ENCODE measurements around the gene TWNK. TPM values are rescaled to one million over a fixed set of nuclear protein-coding genes. Genes with fewer than 3 reads are reported as not detected.

The TWNK gene
- total and polyA plus RNA-seq, 10 of the 15 experiments (the other 5 are each of a cell fraction or from before 2014, with no cell fraction given): 13.6 to 32.8 (median 18.0) TPM

DNA sequence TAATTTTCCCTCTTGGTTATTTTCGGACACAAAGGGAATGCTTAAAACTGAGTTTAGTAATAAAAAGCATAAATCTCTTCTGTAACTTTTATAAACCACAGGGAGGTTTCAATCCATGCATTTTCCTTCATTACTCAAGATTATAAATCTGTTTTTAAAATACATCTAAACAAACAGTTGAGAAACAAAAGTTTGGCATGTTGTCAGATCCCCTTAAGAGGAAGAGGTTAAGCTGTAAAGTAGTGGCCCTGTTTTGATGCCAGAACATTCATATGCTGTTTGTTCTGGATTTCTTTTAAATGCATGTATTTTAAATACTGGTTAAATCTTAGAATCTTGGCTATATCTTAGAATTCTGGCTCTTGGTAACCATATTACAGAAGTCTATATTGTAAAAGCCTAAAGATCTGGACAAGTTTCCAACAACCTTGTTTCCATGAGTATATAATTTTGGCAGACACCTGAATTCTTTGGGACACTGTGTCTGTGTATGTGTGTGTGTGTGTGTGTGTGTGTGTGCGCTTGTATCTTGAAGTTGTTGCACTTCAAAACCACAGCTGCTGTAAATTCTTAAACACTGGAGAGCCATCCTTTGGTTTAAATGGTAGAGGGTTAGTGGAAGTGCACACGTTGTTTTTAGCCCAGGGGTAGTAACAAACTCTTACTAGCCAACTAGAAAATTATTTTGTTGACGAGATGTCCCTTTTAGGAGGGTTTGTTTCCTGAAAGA lies 24.8 kb upstream of the TWNK start:
- no peak for ATAC-seq
- Histone ChIP-seq H3K79me2 (ENCODE audit: control insufficient read depth, insufficient read depth, low read length) (no peaks in the 10 kb centered on the region), H3K36me3 (ENCODE audit: control insufficient read depth in 2 of 2, insufficient read depth in 2 of 2, low read length in 1 of 2) (peaks cover 2 to 11% of the 10 kb centered on the region in 2 experiments; a peak in 3 of 4 replicates), H2AFZ (ENCODE audit: control insufficient read depth, low read depth, low read length) (no peak overlapping the region), H3K9me3 (replicated peaks; ENCODE audit: control insufficient read depth, insufficient read depth, low read length) (no peaks in the 10 kb centered on the region), H3K9ac (ENCODE audit: control insufficient read depth, insufficient read depth, low read length) (no peak overlapping the region), H3K27me3 (replicated peaks in 1 of 2; ENCODE audit: control insufficient read depth in 2 of 2, insufficient read depth in 2 of 2, low read length in 1 of 2) (no peaks in the 10 kb centered on the region), H3K4me1 (ENCODE audit: control insufficient read depth, insufficient read depth, low read length) (no peaks in the 10 kb centered on the region), H3K4me2 (ENCODE audit: control insufficient read depth, insufficient read depth) (no peak overlapping the region), H3K27ac (ENCODE audit: control insufficient read depth, insufficient read depth) (no peak overlapping the region), H4K20me1 (ENCODE audit: control insufficient read depth, insufficient read depth) (no peaks in the 10 kb centered on the region), H3K4me3 (no peak overlapping the region)
- SMC1A ChIA-PET (ENCODE audit: uncharacterized antibody, unreplicated experiment): interaction anchor here (1.5 kb wide), 1 partner anchor 34 kb away, joined by 3 read pairs; no protein-coding TSS in a partner anchor
- DNase-seq (ENCODE audit: low read depth, low spot score): no peak
- BruUV-seq (replicated peaks): no TSS peak
- CTCF ChIA-PET: no interaction called here
- WGBS (ENCODE audit: insufficient coverage, insufficient replicate concordance, low lambda C conversion rate, missing lambda C conversion rate): 99% methylated on average over 4 of the region's 4 CpGs
- RAD21 ChIA-PET (ENCODE audit: unreplicated experiment): no interaction called here
- in situ Hi-C loops (cut with MboI) (no loop called here), intact Hi-C loops (cut with micrococcal nuclease; ENCODE audit: unreplicated experiment) (no loop called here)
- POLR2A ChIA-PET: no interaction called here
- FAIRE-seq: no peak
- TF ChIP-seq NR2F1 (conservative IDR thresholded peaks at IDR 0.05) (no peak), CBX5 (IDR thresholded peaks at IDR 0.05; ENCODE audit: low read depth) (no peak), NRF1 (conservative IDR thresholded peaks at IDR 0.05; ENCODE audit: low read depth, low read length) (no peak), KAT2A (conservative IDR thresholded peaks at IDR 0.05; ENCODE audit: control insufficient read depth, low read depth, low read length) (no peak), RAD21 (IDR thresholded peaks at IDR 0.05; ENCODE audit: insufficient read depth, low read depth, low read length) (no peak), NR2C2 (IDR thresholded peaks at IDR 0.05; ENCODE audit: borderline replicate concordance, control insufficient read depth, insufficient read length, low read depth) (no peak)
- TF ChIP-seq, protein P1, sequence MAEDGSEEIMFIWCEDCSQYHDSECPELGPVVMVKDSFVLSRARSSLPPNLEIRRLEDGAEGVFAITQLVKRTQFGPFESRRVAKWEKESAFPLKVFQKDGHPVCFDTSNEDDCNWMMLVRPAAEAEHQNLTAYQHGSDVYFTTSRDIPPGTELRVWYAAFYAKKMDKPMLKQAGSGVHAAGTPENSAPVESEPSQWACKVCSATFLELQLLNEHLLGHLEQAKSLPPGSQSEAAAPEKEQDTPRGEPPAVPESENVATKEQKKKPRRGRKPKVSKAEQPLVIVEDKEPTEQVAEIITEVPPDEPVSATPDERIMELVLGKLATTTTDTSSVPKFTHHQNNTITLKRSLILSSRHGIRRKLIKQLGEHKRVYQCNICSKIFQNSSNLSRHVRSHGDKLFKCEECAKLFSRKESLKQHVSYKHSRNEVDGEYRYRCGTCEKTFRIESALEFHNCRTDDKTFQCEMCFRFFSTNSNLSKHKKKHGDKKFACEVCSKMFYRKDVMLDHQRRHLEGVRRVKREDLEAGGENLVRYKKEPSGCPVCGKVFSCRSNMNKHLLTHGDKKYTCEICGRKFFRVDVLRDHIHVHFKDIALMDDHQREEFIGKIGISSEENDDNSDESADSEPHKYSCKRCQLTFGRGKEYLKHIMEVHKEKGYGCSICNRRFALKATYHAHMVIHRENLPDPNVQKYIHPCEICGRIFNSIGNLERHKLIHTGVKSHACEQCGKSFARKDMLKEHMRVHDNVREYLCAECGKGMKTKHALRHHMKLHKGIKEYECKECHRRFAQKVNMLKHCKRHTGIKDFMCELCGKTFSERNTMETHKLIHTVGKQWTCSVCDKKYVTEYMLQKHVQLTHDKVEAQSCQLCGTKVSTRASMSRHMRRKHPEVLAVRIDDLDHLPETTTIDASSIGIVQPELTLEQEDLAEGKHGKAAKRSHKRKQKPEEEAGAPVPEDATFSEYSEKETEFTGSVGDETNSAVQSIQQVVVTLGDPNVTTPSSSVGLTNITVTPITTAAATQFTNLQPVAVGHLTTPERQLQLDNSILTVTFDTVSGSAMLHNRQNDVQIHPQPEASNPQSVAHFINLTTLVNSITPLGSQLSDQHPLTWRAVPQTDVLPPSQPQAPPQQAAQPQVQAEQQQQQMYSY (CRISPR knock-in tag; IDR thresholded peaks at IDR 0.05): no peak
- TF ChIP-seq, protein P2, sequence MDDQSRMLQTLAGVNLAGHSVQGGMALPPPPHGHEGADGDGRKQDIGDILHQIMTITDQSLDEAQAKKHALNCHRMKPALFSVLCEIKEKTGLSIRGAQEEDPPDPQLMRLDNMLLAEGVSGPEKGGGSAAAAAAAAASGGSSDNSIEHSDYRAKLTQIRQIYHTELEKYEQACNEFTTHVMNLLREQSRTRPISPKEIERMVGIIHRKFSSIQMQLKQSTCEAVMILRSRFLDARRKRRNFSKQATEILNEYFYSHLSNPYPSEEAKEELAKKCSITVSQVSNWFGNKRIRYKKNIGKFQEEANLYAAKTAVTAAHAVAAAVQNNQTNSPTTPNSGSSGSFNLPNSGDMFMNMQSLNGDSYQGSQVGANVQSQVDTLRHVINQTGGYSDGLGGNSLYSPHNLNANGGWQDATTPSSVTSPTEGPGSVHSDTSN (IDR thresholded peaks at IDR 0.05; ENCODE audit: insufficient replicate concordance, low read depth, low read length): no peak
- TF ChIP-seq, protein P3, sequence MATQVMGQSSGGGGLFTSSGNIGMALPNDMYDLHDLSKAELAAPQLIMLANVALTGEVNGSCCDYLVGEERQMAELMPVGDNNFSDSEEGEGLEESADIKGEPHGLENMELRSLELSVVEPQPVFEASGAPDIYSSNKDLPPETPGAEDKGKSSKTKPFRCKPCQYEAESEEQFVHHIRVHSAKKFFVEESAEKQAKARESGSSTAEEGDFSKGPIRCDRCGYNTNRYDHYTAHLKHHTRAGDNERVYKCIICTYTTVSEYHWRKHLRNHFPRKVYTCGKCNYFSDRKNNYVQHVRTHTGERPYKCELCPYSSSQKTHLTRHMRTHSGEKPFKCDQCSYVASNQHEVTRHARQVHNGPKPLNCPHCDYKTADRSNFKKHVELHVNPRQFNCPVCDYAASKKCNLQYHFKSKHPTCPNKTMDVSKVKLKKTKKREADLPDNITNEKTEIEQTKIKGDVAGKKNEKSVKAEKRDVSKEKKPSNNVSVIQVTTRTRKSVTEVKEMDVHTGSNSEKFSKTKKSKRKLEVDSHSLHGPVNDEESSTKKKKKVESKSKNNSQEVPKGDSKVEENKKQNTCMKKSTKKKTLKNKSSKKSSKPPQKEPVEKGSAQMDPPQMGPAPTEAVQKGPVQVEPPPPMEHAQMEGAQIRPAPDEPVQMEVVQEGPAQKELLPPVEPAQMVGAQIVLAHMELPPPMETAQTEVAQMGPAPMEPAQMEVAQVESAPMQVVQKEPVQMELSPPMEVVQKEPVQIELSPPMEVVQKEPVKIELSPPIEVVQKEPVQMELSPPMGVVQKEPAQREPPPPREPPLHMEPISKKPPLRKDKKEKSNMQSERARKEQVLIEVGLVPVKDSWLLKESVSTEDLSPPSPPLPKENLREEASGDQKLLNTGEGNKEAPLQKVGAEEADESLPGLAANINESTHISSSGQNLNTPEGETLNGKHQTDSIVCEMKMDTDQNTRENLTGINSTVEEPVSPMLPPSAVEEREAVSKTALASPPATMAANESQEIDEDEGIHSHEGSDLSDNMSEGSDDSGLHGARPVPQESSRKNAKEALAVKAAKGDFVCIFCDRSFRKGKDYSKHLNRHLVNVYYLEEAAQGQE (IDR thresholded peaks at IDR 0.05; ENCODE audit: low read depth, low read length): no peak
